PC-3 (cell line): Measurements from ENCODE around the gene ARNT2. TPM values are rescaled to one million over a fixed set of nuclear protein-coding genes. Genes with fewer than 3 reads are reported as not detected.

Source experiments
- ATAC-seq: fragments of 200-7000 bp; cut with Tn5 transposase; 2 replicates; pipeline ENCODE4 v1.9.1; 2020; ENCODE audit warnings: mild to moderate bottlenecking, moderate library complexity
- BruUV-seq: library from RNA; stranded (reverse); fragments of 400-500 nt; replicated peaks from 2 replicates; lab custom pipeline; 2021; lab: Mats Ljungman, UMichigan
- CTCF ChIA-PET: fragments of 300-600 bp; sonication (Branson Sonifier 250); formaldehyde crosslinking; loops from one replicate; lab custom pipeline; 2022; ENCODE audit warnings: antibody characterized with exemption; lab: Charles Lee
- POLR2A ChIA-PET: fragments of 300-600 bp; sonication (Branson Sonifier 250); formaldehyde crosslinking; loops from one replicate; lab custom pipeline; 2022; ENCODE audit warnings: antibody characterized with exemption; ENCODE audit not compliant: unreplicated experiment; lab: Charles Lee
- DNase-seq: peaks from one replicate; pipeline ENCODE4 v3.0.0-alpha.2; 2015
- H2AFZ ChIP-seq: fragments of 300-600 bp; sonication (generic); 2 replicates; pipeline ENCODE4 v1.6.0; 2016; ENCODE audit warnings: antibody characterized with exemption, low read length
- H3F3A ChIP-seq: fragments of 300-600 bp; sonication (generic); one replicate; pipeline ENCODE4 v1.6.0; 2017; ENCODE audit warnings: antibody characterized with exemption, low read length, control low read depth, mild to moderate bottlenecking; ENCODE audit not compliant: unreplicated experiment
- H3K27ac ChIP-seq: fragments of 300-600 bp; sonication (generic); 2 replicates; pipeline ENCODE4 v1.5.1; 2016; ENCODE audit warnings: mild to moderate bottlenecking, low read length
- H3K27me3 ChIP-seq: fragments of 300-600 bp; sonication (generic); 2 replicates; pipeline ENCODE4 v1.6.1; 2016; ENCODE audit warnings: low read length, mixed read lengths
- H3K36me3 ChIP-seq: fragments of 300-600 bp; sonication (generic); 2 replicates; pipeline ENCODE4 v1.6.1; 2016; ENCODE audit warnings: low read depth, mixed run types, low read length, mixed read lengths
- H3K4me1 ChIP-seq: fragments of 300-600 bp; sonication (generic); 2 replicates; pipeline ENCODE4 v1.5.1; 2016; ENCODE audit warnings: low read length; ENCODE audit not compliant: insufficient read depth
- H3K4me2 ChIP-seq: fragments of 300-600 bp; sonication (generic); 2 replicates; pipeline ENCODE4 v1.6.0; 2016; ENCODE audit warnings: low read length
- H3K4me3 ChIP-seq: fragments of 300-600 bp; sonication (generic); 2 replicates; pipeline ENCODE4 v1.5.1; 2016; ENCODE audit warnings: mild to moderate bottlenecking, low read length, mixed read lengths
- H3K79me2 ChIP-seq: fragments of 300-600 bp; sonication (generic); 2 replicates; pipeline ENCODE4 v1.6.1; 2017; ENCODE audit warnings: low read length, mixed read lengths
- H3K9ac ChIP-seq: fragments of 300-600 bp; sonication (generic); 2 replicates; pipeline ENCODE4 v1.6.0; 2016; ENCODE audit warnings: mild to moderate bottlenecking, low read length
- H3K9me2 ChIP-seq: fragments of 300-600 bp; sonication (generic); replicated peaks from 2 replicates; pipeline ENCODE4 v1.6.1; 2016; ENCODE audit warnings: mixed run types, low read length, mixed read lengths
- H3K9me3 ChIP-seq: fragments of 300-600 bp; sonication (generic); 2 replicates; pipeline ENCODE4 v1.6.1; 2016; ENCODE audit warnings: low read length, mixed read lengths
- H4K20me1 ChIP-seq: fragments of 300-600 bp; sonication (generic); 2 replicates; pipeline ENCODE4 v1.6.1; 2016; ENCODE audit warnings: low read length, mixed read lengths
- EZH2 ChIP-seq: fragments of 300-600 bp; sonication (generic); IDR thresholded peaks from one replicate; pipeline ENCODE4 v1.6.1; 2017; ENCODE audit warnings: antibody characterized with exemption, mild to moderate bottlenecking, low read length; ENCODE audit not compliant: unreplicated experiment
- EZH2phosphoT487 ChIP-seq: fragments of 300-600 bp; sonication (generic); IDR thresholded peaks from 2 replicates; pipeline ENCODE4 v1.6.1; 2018; ENCODE audit warnings: mild to moderate bottlenecking, antibody characterized with exemption, low read length, borderline replicate concordance
- intact Hi-C: fragments of 100-400 bp; cut with micrococcal nuclease; formaldehyde crosslinking; loops from 2 replicates; pipeline ENCODE4 v1.9.0; 2023
- total RNA-seq: library from RNA; depleted of rRNA; stranded (reverse); fragments of >200 nt; gene quantifications from 2 replicates; pipeline ENCODE4 v1.2.3, GENCODE V29; 2014
- TF ChIP-seq, protein P1 (sequence below): fragments of 300-600 bp; sonication (generic); conservative IDR thresholded peaks from 2 replicates; pipeline ENCODE4 v1.5.1; 2017; ENCODE audit warnings: antibody characterized with exemption, low read depth, mild to moderate bottlenecking, low read length

ARNT2 gene
- total RNA-seq, 1 experiment from 2014 or later = 0.11 TPM

DNA sequence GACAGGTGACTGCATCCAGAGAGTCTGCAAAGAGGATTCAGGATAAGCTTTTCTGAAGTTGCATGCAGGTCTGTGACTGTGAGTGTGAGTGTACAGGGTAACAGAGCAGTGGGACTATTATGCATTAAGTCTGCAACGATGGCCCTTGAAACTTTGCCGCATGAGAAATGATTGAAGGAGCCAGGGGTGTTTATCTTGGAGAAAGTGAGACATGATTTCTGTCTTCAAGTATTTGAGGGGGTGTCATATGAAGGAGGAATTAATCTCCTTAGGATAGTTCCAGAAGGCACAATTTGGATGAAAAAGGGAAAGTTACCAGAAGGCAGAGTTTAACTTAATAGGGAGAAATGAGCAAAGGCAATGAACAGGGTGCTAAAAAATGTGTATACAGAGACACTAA is 119.6 kb downstream of the ARNT2 start:
- H3K27ac ChIP-seq = no peak overlapping the region
- TF ChIP-seq, protein P1, sequence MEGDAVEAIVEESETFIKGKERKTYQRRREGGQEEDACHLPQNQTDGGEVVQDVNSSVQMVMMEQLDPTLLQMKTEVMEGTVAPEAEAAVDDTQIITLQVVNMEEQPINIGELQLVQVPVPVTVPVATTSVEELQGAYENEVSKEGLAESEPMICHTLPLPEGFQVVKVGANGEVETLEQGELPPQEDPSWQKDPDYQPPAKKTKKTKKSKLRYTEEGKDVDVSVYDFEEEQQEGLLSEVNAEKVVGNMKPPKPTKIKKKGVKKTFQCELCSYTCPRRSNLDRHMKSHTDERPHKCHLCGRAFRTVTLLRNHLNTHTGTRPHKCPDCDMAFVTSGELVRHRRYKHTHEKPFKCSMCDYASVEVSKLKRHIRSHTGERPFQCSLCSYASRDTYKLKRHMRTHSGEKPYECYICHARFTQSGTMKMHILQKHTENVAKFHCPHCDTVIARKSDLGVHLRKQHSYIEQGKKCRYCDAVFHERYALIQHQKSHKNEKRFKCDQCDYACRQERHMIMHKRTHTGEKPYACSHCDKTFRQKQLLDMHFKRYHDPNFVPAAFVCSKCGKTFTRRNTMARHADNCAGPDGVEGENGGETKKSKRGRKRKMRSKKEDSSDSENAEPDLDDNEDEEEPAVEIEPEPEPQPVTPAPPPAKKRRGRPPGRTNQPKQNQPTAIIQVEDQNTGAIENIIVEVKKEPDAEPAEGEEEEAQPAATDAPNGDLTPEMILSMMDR = no peak
- TF ChIP-seq EZH2 = no peak
- no peak for TF ChIP-seq EZH2phosphoT487

DNA sequence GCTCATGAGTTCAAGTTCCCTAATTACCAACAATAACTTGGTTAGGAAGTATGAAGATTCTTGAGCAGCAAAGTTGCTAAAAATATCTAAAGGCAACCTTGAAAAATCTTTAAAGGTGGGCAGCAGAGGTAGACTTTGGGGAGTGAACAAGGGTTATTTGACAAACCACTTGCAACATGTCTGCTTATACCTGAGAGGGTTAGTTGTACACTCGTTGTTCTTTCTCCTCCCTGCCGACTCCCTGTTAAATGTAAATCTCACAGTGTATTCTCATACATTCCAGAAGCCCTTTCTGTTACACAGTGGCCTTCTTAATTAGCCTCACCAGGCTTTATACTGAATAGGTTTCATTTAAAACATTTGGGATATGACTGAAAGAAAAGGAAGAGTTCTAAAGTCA is 121.7 kb downstream of the ARNT2 start:
- Histone ChIP-seq H3K4me3 (no peak overlapping the region), H3K9me2 (no peaks in the 10 kb centered on the region), H3K27ac (no peak overlapping the region), H3K36me3 (no peaks in the 10 kb centered on the region), H3K4me2 (no peak overlapping the region), H3K27me3 (peaks cover 58% of the 10 kb centered on the region), H3K9ac (no peak overlapping the region), H2AFZ (no peak overlapping the region), H4K20me1 (no peaks in the 10 kb centered on the region), H3F3A (no peaks in the 10 kb centered on the region), H3K4me1 (no peaks in the 10 kb centered on the region), H3K9me3 (no peaks in the 10 kb centered on the region), H3K79me2 (no peaks in the 10 kb centered on the region)
- intact Hi-C loops = no loop called here
- ATAC-seq (no peak), DNase-seq (no peak)
- ChIA-PET CTCF (no interaction called here), POLR2A (no interaction called here)
- no TSS peak for BruUV-seq
- TF ChIP-seq, protein P1 = no peak
- TF ChIP-seq EZH2phosphoT487 = no peak
- no peak for TF ChIP-seq EZH2

More for the DNA sequence above, 119.6 kb downstream of the ARNT2 start:
- H3K9me2 ChIP-seq = no peaks in the 10 kb centered on the region
- ChIA-PET CTCF (no interaction called here), POLR2A (no interaction called here)
- intact Hi-C loops = no loop called here
- H3K27me3 ChIP-seq = peaks cover 42% of the 10 kb centered on the region
- ATAC-seq = no peak
- no peak overlapping the region for H3K4me3 ChIP-seq
- no peaks in the 10 kb centered on the region for H3K9me3 ChIP-seq
- H3K4me1 ChIP-seq = no peaks in the 10 kb centered on the region
- H3K79me2 ChIP-seq = no peaks in the 10 kb centered on the region
- no peaks in the 10 kb centered on the region for H3F3A ChIP-seq
- DNase-seq = no peak
- H3K9ac ChIP-seq = no peak overlapping the region
- H3K4me2 ChIP-seq = no peak overlapping the region
- no TSS peak for BruUV-seq
- H2AFZ ChIP-seq = no peak overlapping the region
- no peaks in the 10 kb centered on the region for H4K20me1 ChIP-seq
- H3K36me3 ChIP-seq = no peaks in the 10 kb centered on the region

DNA sequence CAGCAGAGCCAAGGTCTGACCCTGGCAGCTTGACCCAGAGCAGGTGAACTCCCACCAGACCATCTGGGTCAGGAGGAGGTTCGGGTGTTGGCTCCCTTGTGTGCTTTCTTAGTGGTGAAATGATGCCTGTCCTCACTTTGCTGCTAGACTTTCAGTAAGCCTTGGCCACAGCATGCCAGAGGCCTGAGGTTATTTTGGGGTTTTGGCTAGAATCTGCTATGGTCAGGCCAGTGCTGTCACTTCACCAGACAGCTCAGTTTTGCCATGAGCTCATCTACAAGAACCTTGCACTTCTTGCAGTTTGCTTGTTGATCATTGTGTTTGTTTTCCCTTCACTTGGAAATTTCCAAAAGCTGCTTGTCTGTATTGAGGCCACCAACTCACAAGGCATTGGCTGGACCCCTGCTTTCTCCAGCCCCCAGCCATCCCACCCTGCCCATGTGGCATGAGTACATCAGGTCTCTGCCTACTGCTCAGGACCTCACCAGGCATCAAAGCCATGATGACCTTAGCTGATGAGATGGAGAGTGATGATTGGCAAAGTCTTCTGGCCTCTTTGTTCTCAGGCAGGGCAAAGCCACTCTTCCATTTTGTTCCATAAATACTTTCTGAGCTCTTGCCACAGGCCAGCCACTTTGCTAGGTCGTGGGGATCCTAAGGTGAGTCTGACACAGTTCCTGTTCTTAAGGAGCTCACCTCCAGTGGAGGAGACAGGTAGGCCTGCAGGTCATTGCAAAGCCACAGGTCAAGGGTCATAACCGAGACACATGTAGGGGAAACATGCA is 122.6 kb downstream of the ARNT2 start:
- no peak overlapping the region for H3K9ac ChIP-seq
- H2AFZ ChIP-seq = no peak overlapping the region
- H4K20me1 ChIP-seq = no peaks in the 10 kb centered on the region
- H3K4me1 ChIP-seq = no peaks in the 10 kb centered on the region
- H3K4me3 ChIP-seq = no peak overlapping the region
- no peak overlapping the region for H3K4me2 ChIP-seq
- ChIA-PET CTCF (no interaction called here), POLR2A (no interaction called here)
- DNase-seq (no peak), ATAC-seq (no peak)
- H3K36me3 ChIP-seq = no peaks in the 10 kb centered on the region
- H3F3A ChIP-seq = no peaks in the 10 kb centered on the region
- BruUV-seq = no TSS peak
- H3K9me2 ChIP-seq = no peaks in the 10 kb centered on the region
- intact Hi-C loops = no loop called here
- no peak overlapping the region for H3K27ac ChIP-seq
- H3K79me2 ChIP-seq = no peaks in the 10 kb centered on the region
- H3K27me3 ChIP-seq = peaks cover 59% of the 10 kb centered on the region
- H3K9me3 ChIP-seq = no peaks in the 10 kb centered on the region
- TF ChIP-seq EZH2phosphoT487 (no peak), EZH2 (no peak)
- TF ChIP-seq, protein P1 = no peak
